ENCODE measurements around the gene UBN1.

UBN1 gene

GRCh38 chr16:4869147-4869805 is 22.0 kb downstream of the UBN1 start:
- TF ChIP-seq JUND (IDR thresholded peaks at IDR 0.05; ENCODE audit: low read depth), result no peak
- peak in 1 of 2 experiments; percentile 62 for DNase-seq (ENCODE audit: low read depth in 1 of 2, low spot score in 1 of 2)
- in situ Hi-C loops (cut with HindIII; ENCODE audit: low pct_unique_long_range_greater_than_20kb, low sequenced_read_pairs), result no loop called here

DNA sequence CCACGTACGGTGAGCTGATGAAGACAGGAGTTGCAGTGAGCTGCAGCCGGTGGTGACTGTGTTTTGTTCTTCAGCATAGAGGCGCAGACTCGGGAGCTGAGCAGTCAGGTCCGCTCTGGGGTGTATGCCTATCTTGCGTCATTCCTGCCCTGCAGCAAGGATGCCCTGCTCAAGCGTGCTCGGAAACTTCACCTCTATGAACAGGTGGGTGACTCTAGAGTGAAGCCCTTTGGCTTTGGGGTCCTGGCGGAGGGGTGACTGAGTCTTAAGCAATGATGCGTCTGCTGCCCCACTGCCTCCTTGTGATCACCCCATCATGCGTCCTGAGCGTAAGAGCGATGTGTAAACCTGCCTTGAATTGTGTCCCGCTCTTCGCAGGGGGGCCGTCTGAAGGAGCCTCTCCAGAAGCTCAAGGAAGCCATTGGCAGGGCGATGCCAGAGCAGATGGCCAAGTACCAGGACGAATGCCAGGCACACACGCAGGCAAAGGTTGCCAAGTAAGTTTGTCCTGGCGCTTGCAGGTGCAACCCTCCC is 22.9 kb downstream of the UBN1 start:
- no peak for TF ChIP-seq JUND (IDR thresholded peaks at IDR 0.05; ENCODE audit: low read depth)
- DNase-seq (ENCODE audit: low read depth in 1 of 2, low spot score in 1 of 2), result no peak
- in situ Hi-C loops (cut with HindIII; ENCODE audit: low pct_unique_long_range_greater_than_20kb, low sequenced_read_pairs), result no loop called here

- in situ Hi-C loops (cut with HindIII; ENCODE audit: low pct_unique_long_range_greater_than_20kb, low sequenced_read_pairs), result no loop called here
- no peak for TF ChIP-seq JUND (IDR thresholded peaks at IDR 0.05; ENCODE audit: low read depth)
- no peak for DNase-seq (ENCODE audit: low read depth in 1 of 2, low spot score in 1 of 2)
Observed at GRCh38 chr16:4871071-4871470, 23.8 kb downstream of the UBN1 start.

GRCh38 chr16:4873091-4873490 is 25.8 kb downstream of the UBN1 start:
- TF ChIP-seq JUND (IDR thresholded peaks at IDR 0.05; ENCODE audit: low read depth), result no peak
- no peak for DNase-seq (ENCODE audit: low read depth in 1 of 2, low spot score in 1 of 2)
- in situ Hi-C loops (cut with HindIII; ENCODE audit: low pct_unique_long_range_greater_than_20kb, low sequenced_read_pairs), result no loop called here

DNA sequence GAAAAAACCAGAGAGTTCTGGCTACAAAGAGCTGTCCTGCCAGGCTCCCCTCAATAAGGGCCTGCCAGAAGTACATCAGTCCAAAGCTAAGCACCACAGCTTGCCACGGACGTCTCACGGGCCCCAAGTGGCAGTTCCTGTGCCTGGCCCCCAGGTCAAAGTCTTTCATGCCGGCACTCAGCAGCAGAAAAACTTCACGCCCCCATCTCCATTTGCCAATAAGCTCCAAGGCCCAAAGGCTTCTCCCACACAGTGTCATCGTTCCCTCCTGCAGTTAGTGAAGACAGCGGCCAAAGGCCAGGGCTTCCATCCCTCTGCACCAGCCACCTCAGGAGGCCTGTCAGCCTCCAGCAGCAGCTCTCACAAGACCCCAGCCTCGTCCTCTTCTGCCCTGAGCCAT is 27.4 kb downstream of the UBN1 start:
- no peak for TF ChIP-seq JUND (IDR thresholded peaks at IDR 0.05; ENCODE audit: low read depth)
- in situ Hi-C loops (cut with HindIII; ENCODE audit: low pct_unique_long_range_greater_than_20kb, low sequenced_read_pairs), result no loop called here
- no peak for DNase-seq (ENCODE audit: low read depth in 1 of 2, low spot score in 1 of 2)

GRCh38 chr16:4876646-4877379 is 29.5 kb downstream of the UBN1 start:
- in situ Hi-C loops (cut with HindIII; ENCODE audit: low pct_unique_long_range_greater_than_20kb, low sequenced_read_pairs), result no loop called here
- no peak for TF ChIP-seq JUND (IDR thresholded peaks at IDR 0.05; ENCODE audit: low read depth)
- no peak for DNase-seq (ENCODE audit: low read depth in 1 of 2, low spot score in 1 of 2)

- in situ Hi-C loops (cut with HindIII; ENCODE audit: low pct_unique_long_range_greater_than_20kb, low sequenced_read_pairs), result no loop called here
- DNase-seq (ENCODE audit: low read depth in 1 of 2, low spot score in 1 of 2), result no peak
- TF ChIP-seq JUND (IDR thresholded peaks at IDR 0.05; ENCODE audit: low read depth), result no peak
Observed at GRCh38 chr16:4877380-4877685, 30.1 kb downstream of the UBN1 start.

GRCh38 chr16:4879049-4879448 is 31.8 kb downstream of the UBN1 start:
- no peak for TF ChIP-seq JUND (IDR thresholded peaks at IDR 0.05; ENCODE audit: low read depth)
- in situ Hi-C loops (cut with HindIII; ENCODE audit: low pct_unique_long_range_greater_than_20kb, low sequenced_read_pairs), result no loop called here
- no peak for DNase-seq (ENCODE audit: low read depth in 1 of 2, low spot score in 1 of 2)

DNA sequence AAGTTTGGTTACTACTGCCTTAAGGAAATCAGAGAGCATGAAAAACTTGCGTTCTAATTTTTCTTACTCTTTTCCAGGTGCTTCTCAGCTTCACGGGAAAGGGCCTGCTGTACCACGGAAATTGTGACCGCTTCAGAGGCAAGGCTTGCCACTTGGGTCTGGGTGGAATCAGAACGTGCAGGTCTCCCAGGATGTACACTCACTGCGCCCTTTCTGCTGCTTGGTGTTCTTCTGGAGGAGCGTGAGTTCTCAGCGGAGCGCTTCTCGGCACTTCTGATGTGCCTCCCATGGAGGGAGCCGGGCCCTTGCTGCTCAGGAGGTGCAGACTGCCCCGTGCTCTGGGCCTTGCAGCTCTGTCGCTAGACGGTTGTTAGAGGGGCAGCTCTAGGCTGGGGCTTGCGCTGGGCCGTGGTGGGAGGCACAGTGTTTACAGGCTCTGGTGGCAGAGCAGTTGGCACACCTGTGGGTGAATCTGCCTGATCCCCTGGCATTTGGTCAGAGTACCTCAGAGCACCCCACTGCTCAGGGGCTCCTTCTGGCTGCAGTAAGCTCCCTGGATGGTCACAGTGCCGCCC is 32.8 kb downstream of the UBN1 start:
- DNase-seq (ENCODE audit: low read depth in 1 of 2, low spot score in 1 of 2), result no peak
- TF ChIP-seq JUND (IDR thresholded peaks at IDR 0.05; ENCODE audit: low read depth), result no peak
- in situ Hi-C loops (cut with HindIII; ENCODE audit: low pct_unique_long_range_greater_than_20kb, low sequenced_read_pairs), result no loop called here

- in situ Hi-C loops (cut with HindIII; ENCODE audit: low pct_unique_long_range_greater_than_20kb, low sequenced_read_pairs), result no loop called here
- DNase-seq (ENCODE audit: low read depth in 1 of 2, low spot score in 1 of 2), result no peak
- no peak for TF ChIP-seq JUND (IDR thresholded peaks at IDR 0.05; ENCODE audit: low read depth)
Observed at GRCh38 chr16:4882000-4882632, 34.8 kb downstream of the UBN1 start.

GRCh38 chr16:4882633-4883285 is 35.5 kb downstream of the UBN1 start:
- in situ Hi-C loops (cut with HindIII; ENCODE audit: low pct_unique_long_range_greater_than_20kb, low sequenced_read_pairs), result no loop called here
- DNase-seq (ENCODE audit: low read depth in 1 of 2, low spot score in 1 of 2), result peak in 1 of 2 experiments; percentile 12
- no peak for TF ChIP-seq JUND (IDR thresholded peaks at IDR 0.05; ENCODE audit: low read depth)

GRCh38 chr16:4883501-4883900 is 36.2 kb downstream of the UBN1 start:
- TF ChIP-seq JUND (IDR thresholded peaks at IDR 0.05; ENCODE audit: low read depth), result no peak
- no peak for DNase-seq (ENCODE audit: low read depth in 1 of 2, low spot score in 1 of 2)
- in situ Hi-C loops (cut with HindIII; ENCODE audit: low pct_unique_long_range_greater_than_20kb, low sequenced_read_pairs), result no loop called here
